K562 (cell line): ENCODE results near the gene NUTF2. TPM values are rescaled to one million over a fixed set of nuclear protein-coding genes. Genes with fewer than 3 reads are reported as not detected.

Experiments used
- ATAC-seq: fragments of 200-7000 bp; cut with Tn5 transposase; 3 replicates; pipeline ENCODE4 v1.9.1; 2020; ENCODE audit warnings: moderate library complexity
- BruUV-seq: library from RNA; stranded (reverse); fragments of 400-500 nt; replicated peaks from 2 replicates; lab custom pipeline; 2021; lab: Mats Ljungman, UMichigan
- CTCF ChIA-PET: fragments of 300-600 bp; formaldehyde crosslinking; extraction: SDS; loops from one replicate; lab custom pipeline; 2021; ENCODE audit warnings: low intra/inter-chr PET ratio; lab: Yijun Ruan, JAX
- POLR2A ChIA-PET: fragments of 300-600, 350-650 bp; sonication (Branson Sonifier 250); formaldehyde crosslinking; extraction: SDS; loops from one replicate; lab custom pipeline; 2021; ENCODE audit warnings: antibody characterized with exemption, inconsistent platforms; lab: Yijun Ruan, JAX
- DNase-seq, 4 experiments: peaks; one replicate each; pipeline versions ENCODE4 v3.0.0 to v3.0.0-alpha.2; 2011 to 2018; ENCODE audit warnings: low spot score in 3 of 4, mixed read lengths in 3 of 4; ENCODE audit errors: extremely low read depth in 1 of 4
- FAIRE-seq: peaks from 2 replicates; lab custom pipeline; 2011; peaks lifted over from hg19 to GRCh38; lab: Jason Lieb, UNC
- H2AFZ ChIP-seq: 2 replicates; pipeline ENCODE4 v1.6.0; 2011; ENCODE audit warnings: low read depth, low read length, control low read depth, inconsistent platforms
- H3K27ac ChIP-seq: fragments of 200-600 bp; 3 replicates; pipeline ENCODE4 v1.8.0; 2011; ENCODE audit warnings: low read depth, mild to moderate bottlenecking, control low read depth, inconsistent platforms, low read length, moderate library complexity, mixed read lengths; ENCODE audit errors: extremely low read depth
- H3K27me3 ChIP-seq, 2 experiments: fragments of 300-600 bp in 1 of 2; 2 replicates in 1 of 2; 3 replicates in 1 of 2; pipeline versions ENCODE4 v1.6.0 to v1.8.0; 2011; ENCODE audit warnings: inconsistent platforms in 2 of 2, low read length in 2 of 2, mild to moderate bottlenecking in 1 of 2, mixed read lengths in 1 of 2, moderate library complexity in 1 of 2; ENCODE audit not compliant: control insufficient read depth in 2 of 2, insufficient read depth in 2 of 2
- H3K36me3 ChIP-seq: fragments of 300-600 bp; 3 replicates; pipeline ENCODE4 v1.8.0; 2011; ENCODE audit warnings: mild to moderate bottlenecking, low read length, inconsistent platforms; ENCODE audit not compliant: control insufficient read depth, insufficient read depth
- H3K4me1 ChIP-seq, 2 experiments: fragments of 200-600 bp in 1 of 2; replicated peaks in 1 of 2; 2 replicates in 1 of 2; 3 replicates in 1 of 2; pipeline versions ENCODE4 v1.5.1 to v1.8.0; 2011; ENCODE audit warnings: inconsistent platforms in 2 of 2, low read length in 2 of 2, mild to moderate bottlenecking in 1 of 2, mixed read lengths in 1 of 2, moderate library complexity in 1 of 2; ENCODE audit not compliant: control insufficient read depth in 2 of 2, insufficient read depth in 2 of 2
- H3K4me2 ChIP-seq: 2 replicates; pipeline ENCODE4 v1.6.1; 2011; ENCODE audit warnings: low read length, control low read depth, inconsistent platforms, mixed read lengths; ENCODE audit not compliant: insufficient read depth
- H3K4me3 ChIP-seq: fragments of 200-600 bp; sonication (generic), shearing (Covaris generic); 2 replicates; pipeline ENCODE4 v1.5.1; 2016; ENCODE audit warnings: control low read depth, inconsistent platforms
- H3K79me2 ChIP-seq: fragments of 200-600 bp; 3 replicates; pipeline ENCODE4 v1.8.0; 2011; ENCODE audit warnings: low read length, inconsistent platforms; ENCODE audit not compliant: control insufficient read depth, insufficient read depth
- H3K9ac ChIP-seq, 2 experiments: 2 replicates each; pipeline versions ENCODE4 v1.6.0 to v1.6.1; 2011; ENCODE audit warnings: low read depth in 2 of 2, low read length in 2 of 2, control low read depth in 1 of 2, inconsistent platforms in 1 of 2, mild to moderate bottlenecking in 1 of 2, mixed read lengths in 1 of 2; ENCODE audit not compliant: insufficient read depth in 1 of 2
- H3K9me1 ChIP-seq: one replicate; pipeline ENCODE4 v1.6.0; 2011; ENCODE audit warnings: inconsistent platforms, mild to moderate bottlenecking, low read length, moderate library complexity; ENCODE audit not compliant: control insufficient read depth, insufficient read depth
- H3K9me3 ChIP-seq: replicated peaks from 2 replicates; pipeline ENCODE4 v1.5.1; 2011; ENCODE audit warnings: low read depth, low read length, inconsistent platforms; ENCODE audit not compliant: control insufficient read depth, insufficient read depth
- H4K20me1 ChIP-seq: replicated peaks from 2 replicates; pipeline ENCODE4 v1.6.1; 2011; ENCODE audit warnings: low read length, inconsistent platforms, mixed read lengths; ENCODE audit not compliant: control insufficient read depth, insufficient read depth
- CHD4 ChIP-seq: fragments of 200-600 bp; sonication (generic); IDR thresholded peaks from 3 replicates; pipeline ENCODE4 v1.6.1; 2012; ENCODE audit warnings: low read depth, mild to moderate bottlenecking, mixed read lengths, low read length, inconsistent platforms; ENCODE audit not compliant: insufficient read depth, insufficient replicate concordance, poor library complexity, severe bottlenecking
- GTF2F1 ChIP-seq: IDR thresholded peaks from 2 replicates; pipeline ENCODE4 v1.6.1; 2011; ENCODE audit warnings: low read depth, low read length, improper control_type of control experiment
- KDM4B ChIP-seq, 2 experiments: fragments of 450-650 bp in 1 of 2; sonication (generic) in 1 of 2; IDR thresholded peaks; 2 replicates each; pipeline ENCODE4 v1.6.1; 2016 to 2017; ENCODE audit warnings: borderline replicate concordance in 2 of 2, antibody characterized with exemption in 1 of 2, low read depth in 1 of 2, mild to moderate bottlenecking in 1 of 2
- PML ChIP-seq: IDR thresholded peaks from 2 replicates; pipeline ENCODE4 v1.6.1; 2012; ENCODE audit warnings: low read length, inconsistent platforms
- POLR2AphosphoS2 ChIP-seq: IDR thresholded peaks from 2 replicates; pipeline ENCODE4 v1.6.1; 2012; ENCODE audit warnings: low read length, improper control_type of control experiment
- PYGO2 ChIP-seq: fragments of 450-650 bp; IDR thresholded peaks from 2 replicates; pipeline ENCODE4 v1.6.1; 2016; ENCODE audit warnings: mild to moderate bottlenecking, missing genetic modification characterization, moderate library complexity, missing compliant biosample characterization
- SIX5 ChIP-seq, 2 experiments: IDR thresholded peaks; 2 replicates each; pipeline ENCODE4 v1.6.1; 2011; ENCODE audit warnings: low read length in 2 of 2, borderline replicate concordance in 1 of 2, low read depth in 1 of 2, mild to moderate bottlenecking in 1 of 2, moderate library complexity in 1 of 2; ENCODE audit not compliant: insufficient read depth in 1 of 2
- ZBED1 ChIP-seq: IDR thresholded peaks from 2 replicates; pipeline ENCODE4 v1.6.1; 2014
- ZBTB7A ChIP-seq: IDR thresholded peaks from 2 replicates; pipeline ENCODE4 v1.6.1; 2011; ENCODE audit warnings: low read depth, mild to moderate bottlenecking, low read length, moderate library complexity, borderline replicate concordance; ENCODE audit not compliant: control insufficient read depth
- ZNF146 ChIP-seq: IDR thresholded peaks from one replicate; pipeline ENCODE4 v1.6.1; 2018; ENCODE audit warnings: missing compliant biosample characterization; ENCODE audit not compliant: unreplicated experiment
- ZNF586 ChIP-seq: fragments of 450-650 bp; formaldehyde crosslinking; conservative IDR thresholded peaks from 2 replicates; pipeline ENCODE4 v1.4.0; 2020; ENCODE audit warnings: mild to moderate bottlenecking, moderate library complexity
- WGBS: fragments of 100-300 bp; shearing (Covaris generic); methylation state at CpG from one replicate; pipeline ENCODE4 v1.1.6; 2016; ENCODE audit warnings: low coverage, mixed read lengths; ENCODE audit not compliant: insufficient coverage; ENCODE audit errors: missing lambda C conversion rate; 5-methylcytosine and 5-hydroxymethylcytosine counted together
- in situ Hi-C: fragments of 300-500 bp; cut with MboI; formaldehyde crosslinking; loops from 4 replicates; pipeline ENCODE4 v1.15.0; 2018; ENCODE audit warnings: inconsistent platforms, mixed read lengths
- intact Hi-C: fragments of 100-400 bp; cut with micrococcal nuclease; formaldehyde crosslinking; loops from 2 replicates; pipeline ENCODE4 v1.14.2; 2022
- polyA plus RNA-seq, 8 experiments: library from polyadenylated mRNA; depleted of rRNA in 4 of 8; stranded (reverse) in 5 of 8; unstranded in 3 of 8; fragments of >200 nt; fragmentation: Nextera tagmentation in 2 of 8; fragmentation: Illumina TruSeq in 1 of 8; extraction: Ambion mirVana in 2 of 8; extraction: Trizol in 1 of 8; gene quantifications; 2 replicates each; pipeline versions ENCODE4 v1.2.1 to v1.2.3, GENCODE V29; 2011 to 2014; ENCODE audit warnings: inconsistent platforms in 1 of 8, missing spikeins in 1 of 8
- total RNA-seq, 7 experiments: library from RNA; depleted of rRNA in 6 of 7; stranded (reverse); fragments of >200 nt in 6 of 7; fragmentation: Illumina TruSeq in 2 of 7; extraction: Trizol in 2 of 7; gene quantifications; 2 replicates each; pipeline versions ENCODE4 v1.2.1 to v1.2.3, GENCODE V29; 2011 to 2021; ENCODE audit warnings: low replicate concordance in 1 of 7
- TF ChIP-seq, protein P1 (sequence below): sonication (generic); formaldehyde crosslinking; IDR thresholded peaks from 2 replicates; pipeline ENCODE4 v1.9.0; 2022; ENCODE audit warnings: mild to moderate bottlenecking, missing genetic modification reagents
- TF ChIP-seq, protein P2 (sequence below): fragments of 450-650 bp; IDR thresholded peaks from 2 replicates; pipeline ENCODE4 v1.6.1; 2016; ENCODE audit warnings: mild to moderate bottlenecking

NUTF2 gene
- total and polyA plus RNA-seq, 9 of the 15 experiments (the other 6 are each of a cell fraction or from before 2014, with no cell fraction given): 106 to 248 (median 147) TPM

DNA sequence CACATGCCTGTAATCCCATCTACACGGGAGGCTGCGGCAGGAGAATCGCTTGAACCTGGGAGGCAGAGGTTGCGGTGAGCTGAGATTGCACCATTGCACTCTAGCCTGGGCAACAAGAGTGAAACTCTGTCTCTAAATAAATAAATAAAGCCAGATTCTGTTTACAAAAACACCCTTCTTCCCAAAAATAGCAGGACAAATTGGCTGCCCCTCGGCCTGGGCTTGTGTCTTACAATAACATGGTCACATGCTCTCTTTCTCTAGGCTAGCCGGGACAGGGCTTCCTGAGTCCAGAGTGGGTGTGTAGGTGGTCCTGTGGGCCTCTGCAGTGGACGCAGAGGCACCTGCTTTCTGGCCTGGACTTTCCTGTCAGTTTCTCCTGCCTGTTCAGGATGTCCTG is 22.9 kb downstream of the NUTF2 start:
- no peak overlapping the region for H3K4me3 ChIP-seq
- H3K79me2 ChIP-seq: peaks cover 26% of the 10 kb centered on the region
- intact Hi-C loops: no loop called here
- peaks cover 15 to 20% of the 10 kb centered on the region in 2 experiments; a peak in 4 of 5 replicates for H3K4me1 ChIP-seq
- H4K20me1 ChIP-seq: peaks cover 7% of the 10 kb centered on the region; the same call in 1 of the 2 replicates
- no peak for DNase-seq
- no peaks in the 10 kb centered on the region for H3K27me3 ChIP-seq
- in situ Hi-C loops: no loop called here
- POLR2A ChIA-PET: interaction anchor here (0.6 to 1.0 kb wide), 2 partner anchors 17 to 1336 kb away, joined by 3 read pairs; no protein-coding TSS in a partner anchor
- H3K9me1 ChIP-seq: no peaks in the 10 kb centered on the region
- H3K4me2 ChIP-seq: no peak overlapping the region
- CTCF ChIA-PET: interaction anchor here (0.7 kb wide), 1 partner anchor 13 kb away, joined by 3 read pairs; no protein-coding TSS in a partner anchor
- 89% methylated on average over 7 of the region's 7 CpGs for WGBS
- peaks cover 78% of the 10 kb centered on the region; the same call in 2 of the 3 replicates for H3K36me3 ChIP-seq
- no peak overlapping the region for H3K27ac ChIP-seq
- H2AFZ ChIP-seq: no peak overlapping the region
- no peak for FAIRE-seq
- no TSS peak for BruUV-seq
- H3K9ac ChIP-seq: no peak overlapping the region
- H3K9me3 ChIP-seq: no peaks in the 10 kb centered on the region
- no peak for TF ChIP-seq ZNF586 (CRISPR knock-in tag)
- TF ChIP-seq ZBED1: no peak
- no peak for TF ChIP-seq ZNF146 (CRISPR knock-in tag)
- no peak for TF ChIP-seq CHD4
- TF ChIP-seq GTF2F1: no peak
- TF ChIP-seq, protein P1, sequence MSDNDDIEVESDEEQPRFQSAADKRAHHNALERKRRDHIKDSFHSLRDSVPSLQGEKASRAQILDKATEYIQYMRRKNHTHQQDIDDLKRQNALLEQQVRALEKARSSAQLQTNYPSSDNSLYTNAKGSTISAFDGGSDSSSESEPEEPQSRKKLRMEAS (CRISPR knock-in tag): no peak
- TF ChIP-seq POLR2AphosphoS2: no peak
- TF ChIP-seq KDM4B (IDR thresholded peaks at IDR 0.05; ENCODE audit: borderline replicate concordance in 2 of 2, low read depth in 1 of 2): no peak
- TF ChIP-seq PML: no peak
- no peak for TF ChIP-seq SIX5 (IDR thresholded peaks at IDR 0.05; ENCODE audit: borderline replicate concordance in 1 of 2, insufficient read depth in 1 of 2, low read depth in 1 of 2, low read length in 2 of 2)
- TF ChIP-seq, protein P2, sequence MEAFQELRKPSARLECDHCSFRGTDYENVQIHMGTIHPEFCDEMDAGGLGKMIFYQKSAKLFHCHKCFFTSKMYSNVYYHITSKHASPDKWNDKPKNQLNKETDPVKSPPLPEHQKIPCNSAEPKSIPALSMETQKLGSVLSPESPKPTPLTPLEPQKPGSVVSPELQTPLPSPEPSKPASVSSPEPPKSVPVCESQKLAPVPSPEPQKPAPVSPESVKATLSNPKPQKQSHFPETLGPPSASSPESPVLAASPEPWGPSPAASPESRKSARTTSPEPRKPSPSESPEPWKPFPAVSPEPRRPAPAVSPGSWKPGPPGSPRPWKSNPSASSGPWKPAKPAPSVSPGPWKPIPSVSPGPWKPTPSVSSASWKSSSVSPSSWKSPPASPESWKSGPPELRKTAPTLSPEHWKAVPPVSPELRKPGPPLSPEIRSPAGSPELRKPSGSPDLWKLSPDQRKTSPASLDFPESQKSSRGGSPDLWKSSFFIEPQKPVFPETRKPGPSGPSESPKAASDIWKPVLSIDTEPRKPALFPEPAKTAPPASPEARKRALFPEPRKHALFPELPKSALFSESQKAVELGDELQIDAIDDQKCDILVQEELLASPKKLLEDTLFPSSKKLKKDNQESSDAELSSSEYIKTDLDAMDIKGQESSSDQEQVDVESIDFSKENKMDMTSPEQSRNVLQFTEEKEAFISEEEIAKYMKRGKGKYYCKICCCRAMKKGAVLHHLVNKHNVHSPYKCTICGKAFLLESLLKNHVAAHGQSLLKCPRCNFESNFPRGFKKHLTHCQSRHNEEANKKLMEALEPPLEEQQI: no peak
- TF ChIP-seq PYGO2 (tag): no peak
- no peak for TF ChIP-seq ZBTB7A
- no peak for ATAC-seq
